ENCODE measurements around the gene C1orf56.

The C1orf56 gene

GRCh38 chr1:151024540-151025146, 22.9 kb upstream of the C1orf56 start:
- no peak for DNase-seq (ENCODE audit: low read depth)

- DNase-seq (ENCODE audit: low read depth): no peak
Measured at GRCh38 chr1:151026460-151026859, 21.1 kb upstream of the C1orf56 start.

GRCh38 chr1:151032164-151032563, 15.4 kb upstream of the C1orf56 start:
- no peak for DNase-seq (ENCODE audit: low read depth)

- no peak for DNase-seq (ENCODE audit: low read depth)
Measured at GRCh38 chr1:151035167-151035566, 12.4 kb upstream of the C1orf56 start.

- DNase-seq (ENCODE audit: low read depth): no peak
Measured at GRCh38 chr1:151036356-151036755, 11.2 kb upstream of the C1orf56 start, which contains the start of gene BNIPL. Gene BNIPL, plus strand, starts transcription at chr1:151036586. Its CDS starts 140 bp downstream, at chr1:151036726.

- DNase-seq (ENCODE audit: low read depth): no peak
Measured at GRCh38 chr1:151037032-151037431, 10.5 kb upstream of the C1orf56 start.

- no peak for DNase-seq (ENCODE audit: low read depth)
Measured at GRCh38 chr1:151039521-151039920, 8.0 kb upstream of the C1orf56 start.

GRCh38 chr1:151043163-151043562, 4.4 kb upstream of the C1orf56 start:
- no peak for DNase-seq (ENCODE audit: low read depth)

- peak; percentile 21 for DNase-seq (ENCODE audit: low read depth)
Measured at GRCh38 chr1:151047925-151048644, 534 bp downstream of the C1orf56 start.

GRCh38 chr1:151048645-151049032, 1.1 kb downstream of the C1orf56 start:
- DNase-seq (ENCODE audit: low read depth): no peak

- DNase-seq (ENCODE audit: low read depth): no peak
Measured at GRCh38 chr1:151049458-151049857, 1.9 kb downstream of the C1orf56 start.

- no peak for DNase-seq (ENCODE audit: low read depth)
Measured at GRCh38 chr1:151050051-151050688, 2.6 kb downstream of the C1orf56 start.

- DNase-seq (ENCODE audit: low read depth): no peak
Measured at GRCh38 chr1:151051356-151052009, 3.9 kb downstream of the C1orf56 start.

GRCh38 chr1:151054971-151055547, 7.5 kb downstream of the C1orf56 start:
- no peak for DNase-seq (ENCODE audit: low read depth)

- no peak for DNase-seq (ENCODE audit: low read depth)
Measured at GRCh38 chr1:151055581-151055980, 8.0 kb downstream of the C1orf56 start.

GRCh38 chr1:151056149-151056548, 8.6 kb downstream of the C1orf56 start:
- DNase-seq (ENCODE audit: low read depth): no peak

GRCh38 chr1:151058692-151059091, 11.1 kb downstream of the C1orf56 start:
- no peak for DNase-seq (ENCODE audit: low read depth)

GRCh38 chr1:151059109-151060006, 11.8 kb downstream of the C1orf56 start, which contains the start of gene CDC42SE1:
Gene CDC42SE1, minus strand, starts transcription at chr1:151059622. Its CDS starts 3,892 bp downstream, at chr1:151055730.
- DNase-seq (ENCODE audit: low read depth): no peak

- DNase-seq (ENCODE audit: low read depth): no peak
Measured at GRCh38 chr1:151060007-151060656, 12.6 kb downstream of the C1orf56 start, which contains the start of gene MLLT11. Gene MLLT11, plus strand, starts transcription at chr1:151060397. Its CDS starts 6,828 bp downstream, at chr1:151067225.

GRCh38 chr1:151060657-151061421, 13.3 kb downstream of the C1orf56 start:
- DNase-seq (ENCODE audit: low read depth): no peak

All from GM04503 (cell line).